ENCODE data around the gene EPB41L2. TPM values are rescaled to one million over a fixed set of nuclear protein-coding genes. Genes with fewer than 3 reads are reported as not detected.

EPB41L2 gene
- total and polyA plus RNA-seq, 10 donors: 19.3 to 210 (median 123) TPM

GRCh38 chr6:130796313-130796905, 266.6 kb downstream of the EPB41L2 start:
- Histone ChIP-seq H3K27me3 (replicated peaks in 1 of 7) (no peaks in the 10 kb centered on the region), H3K4me3 (no peak overlapping the region), H3K36me3 (no peaks in the 10 kb centered on the region), H3K27ac (no peak overlapping the region), H3K4me1 (no peaks in the 10 kb centered on the region), H3K9me3 (peaks cover 0 to 22% (median 8%) of the 10 kb centered on the region in 8 donors)
- TF ChIP-seq POLR2A (IDR thresholded peaks at IDR 0.05) (no peak), CTCF (IDR thresholded peaks at IDR 0.05 in 8 of 11, conservative IDR thresholded peaks at IDR 0.05 in 3 of 11) (no peak), POLR2AphosphoS5 (IDR thresholded peaks at IDR 0.05) (no peak)
- no peak for DNase-seq
- intact Hi-C loops (cut with DNase I; ENCODE audit: low total_unique reads): no loop called here

- intact Hi-C loops (cut with DNase I; ENCODE audit: low total_unique reads): no loop called here
- no peaks in the 10 kb centered on the region for H3K4me1 ChIP-seq
- peaks cover 0 to 13% (median 4%) of the 10 kb centered on the region in 8 donors for H3K9me3 ChIP-seq
- H3K36me3 ChIP-seq: no peaks in the 10 kb centered on the region
- 62 to 71% (median 64%) methylated on average over 3 of the region's 3 CpGs for WGBS, 5 donors
- no peak overlapping the region for H3K27ac ChIP-seq
- DNase-seq: no peak
- H3K27me3 ChIP-seq (replicated peaks in 1 of 7): no peaks in the 10 kb centered on the region
- no peak overlapping the region for H3K4me3 ChIP-seq
- TF ChIP-seq POLR2A (IDR thresholded peaks at IDR 0.05) (no peak), POLR2AphosphoS5 (IDR thresholded peaks at IDR 0.05) (no peak), CTCF (IDR thresholded peaks at IDR 0.05 in 8 of 11, conservative IDR thresholded peaks at IDR 0.05 in 3 of 11) (no peak)
These were observed 268.3 kb downstream of the EPB41L2 start for GRCh38 chr6:130794738-130795137.

GRCh38 chr6:130794010-130794697, 268.9 kb downstream of the EPB41L2 start:
- H3K27ac ChIP-seq: no peak overlapping the region
- H3K27me3 ChIP-seq (replicated peaks in 1 of 7): no peaks in the 10 kb centered on the region
- intact Hi-C loops (cut with DNase I; ENCODE audit: low total_unique reads): no loop called here
- H3K4me1 ChIP-seq: no peaks in the 10 kb centered on the region
- H3K36me3 ChIP-seq: no peaks in the 10 kb centered on the region
- DNase-seq: no peak
- H3K4me3 ChIP-seq: no peak overlapping the region
- peaks cover 0 to 9% (median 2%) of the 10 kb centered on the region in 8 donors for H3K9me3 ChIP-seq
- WGBS, 5 donors: 62 to 85% (median 78%) methylated on average over 1 of the region's 1 CpG
- TF ChIP-seq POLR2A (IDR thresholded peaks at IDR 0.05): no peak
- TF ChIP-seq POLR2AphosphoS5 (IDR thresholded peaks at IDR 0.05): no peak
- no peak for TF ChIP-seq CTCF (IDR thresholded peaks at IDR 0.05 in 8 of 11, conservative IDR thresholded peaks at IDR 0.05 in 3 of 11)

Other genes starting within 250 kb of the EPB41L2 start
- not detected for gene SMLR1, start 235.8 kb downstream of the EPB41L2 start, total RNA-seq
- gene SMLR1, start 235.8 kb downstream of the EPB41L2 start, polyA plus RNA-seq: not detected
- 10 to 100 TPM in 6 of 7 donors, 1 to 10 TPM in 1; 8.0 to 23.8 (median 17.8) TPM for gene AKAP7, start 72.2 kb upstream of the EPB41L2 start, total RNA-seq
- gene AKAP7, start 72.2 kb upstream of the EPB41L2 start, polyA plus RNA-seq: 10 to 100 TPM in 1 of 3 donors, 1 to 10 TPM in 2; 6.6 to 10.9 (median 7.8) TPM

All from spleen (tissue), 11 donors.